Kidney (tissue), 14 donors: ENCODE measurements around the gene IL1RAPL2. TPM values are rescaled to one million over a fixed set of nuclear protein-coding genes. Genes with fewer than 3 reads are reported as not detected.
A peak's percentile ranks its signal among the peaks of the same experiment; 100 is the strongest.
"Not testable (repeated sequence)": the region's sequence is repeated elsewhere in the genome, so short reads cannot be mapped to it uniquely, and the experiment has no call there.

Experiments used
- DNase-seq, 5 donors: peaks; one replicate each; pipeline ENCODE4 v3.0.0-alpha.2; 2013 to 2020
- FAIRE-seq: peaks from 2 replicates; lab custom pipeline; 2012; peaks lifted over from hg19 to GRCh38; lab: Jason Lieb, UNC
- H3K27ac ChIP-seq, 2 donors: one replicate each; pipeline ENCODE4 v1.7.0; 2013; ENCODE audit warnings: low read depth in 2 of 2, low read length in 2 of 2, inconsistent platforms in 1 of 2
- H3K27me3 ChIP-seq: one replicate; pipeline ENCODE4 v1.7.1; 2013; ENCODE audit warnings: low read length, inconsistent platforms; ENCODE audit not compliant: control insufficient read depth, insufficient read depth
- H3K36me3 ChIP-seq, 3 donors: one replicate each; pipeline versions ENCODE4 v1.7.0 to v1.7.1; 2013; ENCODE audit warnings: low read length in 3 of 3, control low read depth in 1 of 3, inconsistent platforms in 1 of 3; ENCODE audit not compliant: insufficient read depth in 3 of 3, control insufficient read depth in 2 of 3
- H3K4me1 ChIP-seq, 3 donors: one replicate each; pipeline versions ENCODE4 v1.7.0 to v1.7.1; 2013; ENCODE audit warnings: low read length in 3 of 3, inconsistent platforms in 1 of 3, low read depth in 1 of 3; ENCODE audit not compliant: control insufficient read depth in 2 of 3, insufficient read depth in 2 of 3
- H3K4me3 ChIP-seq, 3 donors: one replicate each; pipeline versions ENCODE4 v1.7.0 to v1.8.1; 2013; ENCODE audit warnings: low read length in 3 of 3, control low read depth in 1 of 3, inconsistent platforms in 1 of 3
- H3K9ac ChIP-seq, 3 donors: one replicate each; pipeline versions ENCODE4 v1.7.0 to v1.7.1; 2013; ENCODE audit warnings: low read length in 3 of 3, control low read depth in 1 of 3, inconsistent platforms in 1 of 3
- H3K9me3 ChIP-seq, 3 donors: one replicate each; pipeline versions ENCODE4 v1.7.0 to v1.7.1; 2013; ENCODE audit warnings: low read length in 3 of 3, control low read depth in 1 of 3, inconsistent platforms in 1 of 3; ENCODE audit not compliant: control insufficient read depth in 2 of 3, insufficient read depth in 1 of 3
- CTCF ChIP-seq: IDR thresholded peaks from 3 replicates; pipeline ENCODE4 v1.5.1; 2012; ENCODE audit warnings: mild to moderate bottlenecking, moderate library complexity, borderline replicate concordance; ENCODE audit not compliant: insufficient read depth; ENCODE audit errors: extremely low read depth
- intact Hi-C: fragments of 100-400 bp; cut with DNase I; formaldehyde crosslinking; loops from one replicate; pipeline ENCODE4 v1.11.1; 2022
- polyA plus RNA-seq: library from polyadenylated mRNA; stranded (reverse); fragments of 350-450 nt; fragmentation: Illumina TruSeq; extraction: RNeasy Lipid Tissue Mini Kit (QIAGEN cat#74804); gene quantifications from one replicate; pipeline ENCODE4 v1.2.3, GENCODE V29; 2014; ENCODE audit warnings: low read depth, low replicate concordance; ENCODE audit not compliant: insufficient read depth
- total RNA-seq: library from RNA; stranded (reverse); fragmentation: NEBNext Ultra II Directional; extraction: Animal tissue kit (Norgen Biotek cat#: 25700); gene quantifications from one replicate; pipeline ENCODE4 v1.2.1, GENCODE V29; 2021
- donor health status: control.
- donor health status: control.
- donor health status: control.
- donor health status: control.
- donor health status: control.
- donor health status: DM: yes; HTN: yes; CAD: no.
- donor health status: Normal renal cell carcinoma (clear cell type).

Gene IL1RAPL2
- total and polyA plus RNA-seq, 2 donors from 2014 or later, result 0.13 to 0.25 TPM

GRCh38 chrX:104863466-104863865 is 297.5 kb downstream of the IL1RAPL2 start:
- no peak overlapping the region for H3K4me3 ChIP-seq
- H3K9me3 ChIP-seq, result no peaks in the 10 kb centered on the region
- H3K36me3 ChIP-seq, result no peaks in the 10 kb centered on the region
- H3K27me3 ChIP-seq, result peaks cover 3% of the 10 kb centered on the region
- no peak for TF ChIP-seq CTCF
- FAIRE-seq, result no peak
- no peak overlapping the region for H3K27ac ChIP-seq
- DNase-seq, result no peak
- no peaks in the 10 kb centered on the region for H3K4me1 ChIP-seq
- intact Hi-C loops, result no loop called here
- no peak overlapping the region for H3K9ac ChIP-seq

GRCh38 chrX:104864296-104864695 is 298.3 kb downstream of the IL1RAPL2 start:
- Histone ChIP-seq H3K27ac (no peak overlapping the region), H3K36me3 (no peaks in the 10 kb centered on the region), H3K27me3 (peaks cover 3% of the 10 kb centered on the region), H3K4me1 (no peaks in the 10 kb centered on the region), H3K9me3 (no peaks in the 10 kb centered on the region), H3K9ac (no peak overlapping the region), H3K4me3 (no peak overlapping the region)
- TF ChIP-seq CTCF, result no peak
- FAIRE-seq, result no peak
- DNase-seq, result no peak
- intact Hi-C loops, result no loop called here

- no peak for TF ChIP-seq CTCF
- intact Hi-C loops, result no loop called here
- DNase-seq, result no peak
- H3K27ac ChIP-seq, result no peak overlapping the region
- H3K9me3 ChIP-seq, result no peaks in the 10 kb centered on the region
- no peak overlapping the region for H3K9ac ChIP-seq
- no peaks in the 10 kb centered on the region for H3K4me1 ChIP-seq
- no peaks in the 10 kb centered on the region for H3K36me3 ChIP-seq
- H3K27me3 ChIP-seq, result no peaks in the 10 kb centered on the region
- no peak overlapping the region for H3K4me3 ChIP-seq
- FAIRE-seq, result no peak
Measured at GRCh38 chrX:104877504-104877903, 311.5 kb downstream of the IL1RAPL2 start.

GRCh38 chrX:104902070-104902469 is 336.1 kb downstream of the IL1RAPL2 start:
- H3K27ac ChIP-seq, result no peak overlapping the region
- intact Hi-C loops, result no loop called here
- TF ChIP-seq CTCF, result no peak
- FAIRE-seq, result no peak
- H3K27me3 ChIP-seq, result no peaks in the 10 kb centered on the region
- no peaks in the 10 kb centered on the region for H3K36me3 ChIP-seq
- no peak overlapping the region for H3K9ac ChIP-seq
- H3K4me1 ChIP-seq, result no peaks in the 10 kb centered on the region
- H3K4me3 ChIP-seq, result no peak overlapping the region
- DNase-seq, result no peak
- H3K9me3 ChIP-seq, result no peaks in the 10 kb centered on the region

GRCh38 chrX:104909694-104910093 is 343.7 kb downstream of the IL1RAPL2 start:
- H3K4me3 ChIP-seq, result peak overlapping the region; percentile 31 to 42 (median 36)
- H3K36me3 ChIP-seq, intact Hi-C loops, H3K27ac ChIP-seq, FAIRE-seq, H3K27me3 ChIP-seq, H3K9me3 ChIP-seq, H3K4me1 ChIP-seq, H3K9ac ChIP-seq: not testable (repeated sequence)
- DNase-seq, result peak in 3 of 5 donors; percentile 1 to 28 (median 5)
